GM18508 (cell line): ENCODE measurements around the gene GSG1L.

Experiments
- ATAC-seq: cut with Tn5 transposase; IDR thresholded peaks from one replicate; pipeline ENCODE4 v1.9.1; 2021; ENCODE audit warnings: moderate number of reproducible peaks; ENCODE audit not compliant: insufficient read depth, unreplicated experiment

The GSG1L gene

DNA sequence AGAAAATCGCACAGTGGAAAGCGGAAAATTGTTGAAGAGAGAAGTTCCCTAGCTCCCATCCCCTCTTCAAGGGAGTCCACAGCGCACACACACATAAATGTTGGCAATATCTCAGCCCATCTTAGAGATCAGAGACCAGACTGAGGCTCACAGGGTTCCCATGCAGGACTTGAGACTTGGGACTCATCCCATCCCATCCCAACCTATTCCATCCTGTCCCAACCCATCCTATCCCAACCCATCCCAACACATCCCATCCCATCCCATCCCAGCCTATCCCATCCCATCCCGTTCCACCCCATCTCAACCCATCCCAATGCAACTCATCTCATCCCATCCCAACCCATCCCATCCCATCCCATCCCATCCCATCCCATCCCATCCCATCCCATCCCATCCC, 29.6 kb downstream of the GSG1L start:
- no peak for ATAC-seq

DNA sequence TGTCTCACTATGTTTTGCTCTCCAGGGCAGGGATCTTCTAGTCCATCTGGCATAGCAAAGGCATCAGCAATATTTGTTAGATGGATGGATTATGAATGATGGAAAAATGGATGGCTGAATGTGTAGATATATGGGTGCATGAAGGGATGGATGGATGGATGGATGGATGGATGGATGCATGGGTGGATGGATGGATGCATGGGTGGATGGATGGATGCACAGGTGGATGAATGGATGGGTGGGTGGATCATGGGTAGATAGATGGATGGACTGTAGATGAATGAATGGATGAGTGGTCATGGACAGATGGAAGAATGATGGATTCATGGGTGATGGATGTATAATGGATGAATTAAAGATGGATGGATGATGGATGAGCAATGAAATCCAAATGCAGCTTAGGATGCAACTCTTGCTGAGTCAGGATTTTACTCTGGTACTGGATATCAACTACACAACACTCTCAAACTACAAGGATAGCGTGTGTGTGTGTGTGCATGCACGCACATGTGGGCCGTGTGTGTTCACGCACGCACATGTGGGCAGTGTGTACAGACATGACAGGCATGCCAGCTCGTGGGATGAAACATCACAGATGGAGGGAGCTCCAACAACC, 34.0 kb downstream of the GSG1L start:
- ATAC-seq: no peak

DNA sequence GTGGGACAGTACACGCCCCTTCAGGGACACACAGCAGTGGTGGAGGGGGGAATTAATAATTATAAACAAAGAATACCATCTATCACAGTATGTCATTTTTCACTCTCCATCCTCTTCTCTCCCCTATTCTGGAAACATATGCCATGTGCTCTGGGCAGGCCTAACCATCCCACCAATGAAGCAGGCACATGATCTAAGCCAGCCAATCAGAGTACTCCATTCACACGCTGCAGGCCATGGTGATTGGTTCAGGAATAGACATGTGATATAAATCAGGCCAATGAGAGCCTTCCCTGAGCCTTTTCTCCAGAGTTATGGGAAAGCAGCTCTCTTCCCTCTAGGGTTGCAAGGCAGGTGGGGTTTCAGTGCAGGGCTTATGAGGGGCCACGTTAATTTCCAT, 36.5 kb downstream of the GSG1L start:
- ATAC-seq: no peak

DNA sequence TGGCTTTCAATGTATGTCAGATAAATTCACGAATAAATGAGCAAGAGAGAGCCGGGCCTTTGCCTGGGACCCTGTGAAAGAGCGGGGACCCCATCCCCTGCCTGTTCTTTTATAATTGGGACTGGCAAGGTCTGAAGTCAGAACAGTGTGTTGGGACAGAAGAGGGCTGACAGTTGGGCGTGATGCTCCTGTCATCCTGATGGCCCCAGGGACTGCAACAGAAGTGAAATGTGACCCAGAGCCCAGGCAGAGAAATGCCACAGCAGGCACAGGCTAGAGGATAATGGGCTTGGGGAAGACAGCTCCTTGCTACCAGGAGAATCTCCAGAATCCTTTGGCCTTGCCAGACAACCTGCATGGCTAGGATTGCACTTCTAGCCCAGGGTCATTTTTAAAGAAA, 37.9 kb downstream of the GSG1L start:
- ATAC-seq: no peak

DNA sequence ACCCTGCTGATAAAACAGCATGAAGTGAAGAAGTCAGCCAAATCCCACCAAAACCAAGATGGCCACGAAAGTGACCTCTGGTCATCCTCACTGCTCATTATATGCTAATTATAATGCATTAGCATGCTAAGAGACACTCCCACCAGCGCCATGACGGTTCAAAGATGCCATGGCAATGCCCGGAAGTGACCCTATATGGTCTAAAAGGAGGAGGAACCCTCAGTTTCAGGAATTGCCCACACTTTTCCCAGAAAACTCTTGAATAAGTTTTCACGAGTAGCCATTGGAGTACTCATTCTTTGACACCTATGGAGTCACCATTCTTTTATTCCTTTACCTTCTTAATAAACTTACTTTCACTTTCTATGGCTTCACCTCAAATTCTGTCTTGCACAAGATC, 44.3 kb downstream of the GSG1L start:
- ATAC-seq: no peak

DNA sequence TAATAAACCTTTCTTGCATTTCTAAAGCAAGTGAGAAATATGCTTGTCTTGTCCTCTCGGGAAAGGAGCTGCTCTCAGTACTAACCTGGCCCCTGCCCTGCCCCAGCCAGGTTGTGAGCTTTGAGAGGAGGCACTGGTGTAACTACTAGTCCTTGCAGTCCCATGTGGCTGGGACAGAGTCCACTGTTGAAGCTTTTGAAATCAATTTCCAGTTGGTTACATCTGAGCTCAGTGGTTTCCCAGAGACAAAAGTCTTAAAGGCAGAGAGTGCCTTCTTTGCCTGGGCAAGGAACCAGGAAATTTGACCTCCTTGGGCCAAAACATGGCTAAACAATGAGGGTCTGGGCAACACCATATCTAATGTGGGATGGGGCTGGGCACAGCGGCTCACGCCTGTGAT, 48.7 kb downstream of the GSG1L start:
- no peak for ATAC-seq

DNA sequence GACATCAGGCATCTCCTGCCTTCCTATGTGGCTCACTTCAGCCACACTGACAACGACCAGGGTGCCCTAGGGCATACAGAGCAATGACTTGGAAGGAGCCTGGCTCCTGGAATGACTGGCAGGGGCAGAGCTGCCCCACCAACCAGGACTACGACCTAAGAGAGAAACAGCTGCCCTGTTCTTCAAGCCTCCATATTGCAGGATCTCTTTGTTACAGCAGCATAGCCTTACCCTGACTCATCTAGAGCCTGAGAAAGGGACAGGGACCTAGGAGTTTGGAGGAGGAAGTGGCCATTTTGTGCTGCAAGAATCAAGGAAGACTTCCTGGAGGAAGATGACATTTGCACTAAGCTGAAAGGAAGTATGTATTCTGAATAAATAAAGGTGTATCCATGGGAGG, 49.6 kb downstream of the GSG1L start:
- ATAC-seq: no peak

DNA sequence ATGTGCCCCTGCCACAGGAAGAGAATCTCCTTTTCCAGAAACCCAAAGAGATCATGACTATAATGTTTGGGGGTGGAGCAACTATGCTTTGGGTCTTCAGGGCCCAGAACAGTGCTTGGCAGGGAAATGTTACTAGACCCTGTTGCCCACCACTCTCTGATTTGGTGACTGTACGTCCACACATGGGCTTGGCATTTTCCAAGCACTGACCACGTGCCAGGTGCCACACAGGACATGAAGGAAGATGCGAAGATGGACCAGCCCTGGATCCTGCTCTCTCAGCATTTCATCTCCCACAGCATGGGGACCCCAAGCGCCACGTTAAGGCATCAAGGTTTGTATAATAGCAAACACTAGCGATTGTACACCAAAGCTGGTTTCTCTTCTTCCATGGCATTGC, 50.1 kb downstream of the GSG1L start:
- ATAC-seq: no peak

DNA sequence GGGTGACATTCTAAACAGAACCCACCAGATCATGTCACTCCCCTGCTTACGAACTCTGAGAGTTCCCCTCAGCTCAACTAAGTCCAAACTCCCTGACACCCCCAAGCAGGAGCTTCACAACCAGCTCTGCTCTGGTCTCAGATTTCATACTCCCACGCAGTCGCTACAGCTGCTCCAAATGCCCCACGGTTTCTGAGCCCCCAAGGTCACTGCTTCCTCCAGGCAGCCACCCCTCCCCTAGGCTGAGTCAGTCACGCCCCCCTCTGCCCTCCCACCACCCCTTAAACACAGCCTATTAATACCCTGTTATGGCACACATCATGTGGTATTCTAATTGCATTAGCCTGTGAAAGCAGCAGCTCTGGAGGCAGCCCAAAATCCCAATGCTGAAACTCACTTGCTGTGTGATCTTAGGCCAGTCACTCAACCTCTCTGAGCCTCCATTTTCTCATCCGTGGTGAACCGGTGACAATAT, 51.5 kb downstream of the GSG1L start:
- ATAC-seq: no peak

DNA sequence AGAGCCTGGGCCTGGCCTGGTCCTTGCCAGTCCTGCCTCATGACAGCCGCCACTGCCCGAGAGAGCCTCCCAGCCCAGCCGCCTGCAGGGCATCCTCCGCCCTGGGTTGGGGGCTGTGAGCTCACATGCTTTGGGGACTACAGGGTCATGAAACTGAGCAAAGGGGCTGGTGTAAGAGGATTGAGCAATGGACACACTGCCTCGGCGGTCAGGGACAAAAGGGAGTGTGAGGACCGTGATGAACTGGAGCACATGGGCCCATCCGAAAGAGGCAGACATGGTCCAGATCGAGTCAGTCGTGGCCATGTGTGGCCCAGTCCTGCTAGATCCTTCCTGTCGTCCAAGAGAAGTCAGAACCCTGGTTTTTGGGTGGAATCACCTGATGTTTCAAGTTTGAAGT, 52.3 kb downstream of the GSG1L start:
- ATAC-seq: no peak

DNA sequence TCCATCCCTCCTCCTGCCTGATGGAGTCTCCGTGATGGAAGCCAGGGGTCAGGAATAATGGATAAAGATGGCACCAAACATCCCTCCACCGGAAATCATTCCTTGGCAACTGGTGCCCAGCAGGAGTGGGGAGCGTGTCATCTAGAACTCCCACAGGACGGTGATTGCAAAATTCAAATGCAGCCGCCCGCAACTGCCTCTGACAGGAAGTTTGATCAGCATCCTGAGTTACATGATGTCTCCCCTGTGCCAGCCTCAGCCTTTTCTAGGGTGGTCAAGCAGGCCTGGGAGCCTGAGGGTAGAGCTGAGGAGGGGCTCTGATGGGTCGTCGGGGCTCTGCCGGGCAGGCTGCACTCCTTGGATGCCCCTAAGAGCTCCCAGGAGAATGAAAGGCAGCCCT, 52.8 kb downstream of the GSG1L start:
- no peak for ATAC-seq

DNA sequence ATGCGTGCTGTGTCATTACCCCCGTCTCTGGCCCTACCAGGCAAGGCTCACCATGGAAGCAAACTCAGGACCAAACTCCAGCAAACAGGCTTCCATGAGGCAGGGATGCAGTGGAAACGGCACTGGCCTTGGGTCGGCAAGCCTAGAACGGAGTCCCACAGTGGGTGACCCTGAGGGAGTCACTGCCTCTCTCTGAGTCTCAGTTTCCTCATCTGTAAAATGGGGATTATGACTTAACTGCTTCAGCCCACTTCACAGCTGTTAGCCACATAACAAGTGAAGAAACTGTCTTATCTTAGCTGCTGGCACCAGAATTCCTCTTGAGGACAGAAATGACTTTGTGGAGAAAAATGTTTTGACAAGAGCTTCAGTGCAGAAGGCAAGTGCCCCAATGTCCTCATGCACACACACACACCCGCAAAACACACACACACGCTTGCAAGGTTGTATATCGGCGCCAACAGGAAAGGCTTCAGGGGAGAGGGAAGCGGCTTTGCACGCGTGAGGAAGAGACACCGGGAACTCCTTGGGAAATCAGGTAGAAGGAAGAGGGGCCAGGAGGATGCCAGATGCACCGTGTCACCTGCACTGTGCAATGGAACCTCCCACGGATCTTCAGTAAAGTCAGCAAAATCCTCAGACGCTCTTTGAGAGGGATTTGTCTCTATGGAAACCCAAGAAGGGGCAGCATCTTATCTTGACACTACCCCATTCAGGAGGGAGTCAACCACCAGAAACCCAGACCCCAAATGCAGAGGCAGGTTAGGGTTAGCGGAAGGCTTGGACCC, 53.7 kb downstream of the GSG1L start:
- ATAC-seq: no peak

DNA sequence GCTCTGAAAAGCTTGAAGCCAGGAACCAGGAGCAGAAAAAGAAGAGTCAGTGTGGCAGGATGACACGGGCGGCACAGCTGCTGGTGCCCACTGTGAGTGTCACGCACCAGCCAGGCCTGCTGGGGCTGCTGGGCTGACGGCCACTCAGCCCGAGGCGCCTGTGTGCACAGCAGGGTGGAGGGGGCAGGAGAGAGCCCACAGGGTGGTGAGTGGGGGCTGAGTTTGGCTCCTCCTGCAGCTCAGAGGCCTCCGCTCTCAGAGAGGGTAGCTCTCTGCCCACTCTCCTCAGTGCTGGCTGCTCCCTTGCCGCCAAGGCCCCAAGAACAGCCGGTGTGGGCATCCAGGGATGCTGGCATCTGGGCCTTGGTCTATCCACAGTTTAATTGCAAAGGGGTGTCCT, 59.6 kb downstream of the GSG1L start:
- no peak for ATAC-seq

DNA sequence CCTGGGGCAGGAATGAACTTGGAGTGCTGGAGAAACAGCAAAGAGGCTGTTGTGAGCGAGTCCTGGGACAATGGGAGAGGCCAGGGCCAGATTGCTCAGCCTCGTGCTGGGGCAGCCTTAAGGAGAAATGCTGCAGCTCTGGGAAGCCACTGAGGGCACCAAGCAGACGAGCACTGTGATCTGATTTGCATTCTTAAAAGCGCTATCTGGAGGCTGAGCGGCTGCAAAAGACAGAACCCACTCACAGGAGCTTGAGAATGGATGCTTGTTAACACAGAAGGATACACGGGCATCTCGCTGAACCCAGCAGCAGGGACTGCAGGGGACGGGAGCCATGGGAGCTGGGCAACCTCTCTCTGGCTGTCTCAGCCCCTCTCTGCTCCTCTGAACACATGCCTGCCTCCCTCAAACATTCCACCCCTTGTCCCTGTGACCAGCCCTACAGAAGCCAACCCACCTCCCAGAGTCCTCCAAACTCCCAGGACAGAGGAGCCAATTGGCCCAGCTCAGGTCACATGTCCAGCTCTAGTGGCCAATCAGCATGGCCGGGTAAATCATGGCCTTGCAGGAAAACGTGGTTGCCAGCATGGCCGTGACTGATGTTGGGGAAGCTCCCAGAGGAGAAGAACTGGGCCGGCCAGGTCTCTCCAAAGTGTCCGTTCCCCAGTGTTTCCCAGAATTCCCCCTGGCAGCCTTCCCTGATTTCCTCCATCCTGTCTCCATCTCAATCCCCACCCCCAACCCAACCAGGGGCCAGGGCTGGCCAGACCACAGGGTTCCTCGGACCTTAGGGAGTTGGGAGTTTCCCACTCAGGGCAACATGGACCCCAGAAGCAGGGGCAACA, 60.3 kb downstream of the GSG1L start:
- no peak for ATAC-seq

DNA sequence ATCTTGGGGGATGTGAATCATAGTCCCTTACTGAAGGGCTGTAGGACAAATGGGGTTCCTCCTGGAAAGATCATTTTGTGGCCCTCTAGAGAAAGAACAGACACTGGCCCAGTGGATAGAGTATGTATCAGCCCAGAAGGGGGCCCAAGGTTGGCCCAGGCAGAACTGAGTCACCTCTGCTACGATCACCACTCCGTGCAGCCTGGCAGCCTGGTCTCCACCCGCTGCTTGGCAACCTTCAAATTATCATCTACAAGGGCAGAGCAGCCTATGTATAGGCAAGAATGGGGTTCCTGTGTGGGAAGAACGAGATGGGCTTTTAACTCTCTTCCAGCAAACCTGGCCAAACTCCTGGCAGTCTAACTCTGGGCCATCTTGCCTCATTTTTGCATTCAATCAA, 61.9 kb downstream of the GSG1L start:
- ATAC-seq: no peak

DNA sequence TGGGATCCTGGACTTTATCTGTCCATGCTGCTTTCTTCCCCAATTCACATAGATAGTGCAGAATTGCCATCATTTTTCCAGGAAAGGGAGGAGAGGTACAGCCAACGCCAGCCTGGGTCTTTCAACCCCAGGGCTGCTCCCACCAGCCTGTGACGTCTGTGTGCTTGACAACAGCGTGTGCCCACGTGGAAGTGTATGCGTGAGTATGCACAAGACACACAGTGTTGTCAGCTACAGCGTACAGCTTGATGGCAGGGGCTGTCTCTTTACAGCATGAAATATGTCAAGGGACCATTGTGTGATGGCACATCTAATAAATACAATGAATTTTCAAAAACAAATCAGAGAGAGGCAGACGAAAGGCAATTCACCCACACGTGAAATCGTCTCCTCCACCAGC, 62.3 kb downstream of the GSG1L start:
- no peak for ATAC-seq

DNA sequence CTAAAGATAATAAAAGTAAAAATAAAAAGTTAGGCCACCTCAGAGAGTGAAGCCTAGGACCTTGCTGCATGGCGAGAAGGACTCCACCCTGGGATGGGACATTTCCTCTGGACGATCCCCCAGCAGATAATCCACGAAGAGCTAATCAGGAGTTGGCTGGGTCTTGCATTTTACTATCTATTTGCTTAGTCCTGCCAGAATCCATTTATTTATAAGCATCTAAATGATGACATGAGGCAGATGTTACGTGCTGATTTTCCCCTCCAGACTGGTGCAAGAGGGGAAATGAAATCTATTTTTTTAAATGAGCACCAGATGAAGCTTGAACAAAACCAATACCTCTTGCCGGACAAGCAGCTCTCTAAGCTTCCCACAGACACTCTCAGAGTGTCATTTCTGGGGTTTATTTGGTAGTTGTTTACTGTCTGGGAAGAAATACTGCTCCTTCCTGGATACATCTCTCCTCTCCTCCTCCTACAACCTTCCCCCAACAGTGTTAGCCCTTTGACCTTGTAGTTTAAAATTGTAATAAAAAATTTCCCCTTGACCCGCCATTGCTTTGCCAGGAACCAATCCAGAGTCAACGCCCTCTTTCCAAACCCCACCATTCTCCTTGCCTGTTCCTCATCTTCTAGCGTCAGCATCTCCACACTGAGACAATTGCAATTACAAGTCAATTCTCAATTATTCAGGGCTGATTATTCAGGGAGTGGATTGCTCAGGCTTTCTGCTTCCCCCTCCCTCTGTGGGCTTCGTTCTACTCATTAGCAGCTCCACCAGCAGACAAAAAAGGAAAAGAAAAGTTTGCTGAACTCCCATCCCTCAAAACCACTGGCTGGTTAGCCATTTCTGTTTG, 63.0 kb downstream of the GSG1L start:
- no peak for ATAC-seq

DNA sequence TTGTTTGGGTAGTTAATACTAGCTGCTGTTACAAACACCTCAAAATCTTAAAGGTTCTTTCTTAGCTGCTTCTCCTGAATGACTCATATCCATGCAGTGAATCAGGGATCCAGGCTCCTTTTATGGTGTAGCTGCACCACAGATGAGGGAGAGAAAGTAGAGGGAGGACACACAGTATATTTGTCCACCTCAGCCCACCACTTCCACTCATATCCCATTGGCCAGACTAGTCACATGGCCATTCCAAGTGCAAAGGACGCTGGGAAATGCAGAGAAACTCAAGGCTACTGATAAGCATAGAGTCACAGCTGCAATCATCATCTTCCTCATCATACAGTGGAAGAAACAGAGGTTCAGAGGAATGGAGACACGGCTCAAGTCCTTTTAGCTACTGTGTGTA, 63.8 kb downstream of the GSG1L start:
- no peak for ATAC-seq

DNA sequence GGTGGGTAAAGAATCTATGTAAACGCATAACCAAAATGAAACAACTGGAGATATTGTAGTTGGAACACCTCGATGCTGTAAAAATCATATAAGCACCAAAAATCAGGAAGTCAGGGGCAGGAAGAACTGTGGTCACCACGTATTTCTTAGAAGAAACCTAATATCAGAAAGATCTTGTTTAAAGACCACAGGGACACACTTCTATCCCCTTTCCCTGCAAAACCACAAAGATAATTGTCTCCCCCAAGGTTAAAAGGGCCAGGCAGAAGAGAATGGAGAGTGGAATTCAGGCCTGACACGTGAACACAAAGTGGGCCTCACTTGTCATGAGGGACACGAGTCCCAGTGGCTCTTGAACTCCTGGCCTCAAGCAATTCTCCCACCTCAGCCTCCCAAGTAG, 68.1 kb downstream of the GSG1L start:
- ATAC-seq: no peak

DNA sequence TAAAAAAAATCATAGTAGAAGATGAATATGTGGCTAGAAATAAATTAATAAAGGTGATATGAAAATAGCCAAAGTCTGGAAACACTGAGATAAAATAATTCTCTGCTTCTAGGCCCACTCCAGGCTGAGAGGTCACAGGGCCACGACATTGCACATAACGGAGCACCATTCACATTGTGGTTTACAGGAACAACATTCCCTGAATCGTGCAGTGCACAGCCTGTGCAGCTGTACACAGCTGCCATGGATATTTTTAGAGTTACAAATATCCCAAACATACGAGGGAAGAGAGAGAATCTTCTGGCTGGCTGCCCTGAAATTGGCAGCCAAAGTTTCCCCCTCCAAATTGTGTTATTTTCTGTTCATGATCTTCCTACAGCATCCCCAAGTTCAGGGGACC, 68.8 kb downstream of the GSG1L start:
- no peak for ATAC-seq
